WTC11 (cell line): Measurements from ENCODE around the gene OR5D16. TPM values are rescaled to one million over a fixed set of nuclear protein-coding genes. Genes with fewer than 3 reads are reported as not detected.

Experiments
- ATAC-seq: fragments of 200-7000 bp; cut with Tn5 transposase; 2 replicates; pipeline ENCODE4 v1.10.0; 2021; ENCODE audit warnings: mild to moderate bottlenecking, moderate library complexity
- CTCF ChIA-PET: fragments of 300-600 bp; sonication (Branson Sonifier 250); formaldehyde crosslinking; loops from one replicate; lab custom pipeline; 2021; ENCODE audit warnings: antibody characterized with exemption; lab: Charles Lee
- POLR2A ChIA-PET: fragments of 350-600 bp; sonication (Branson Sonifier 250); formaldehyde crosslinking; loops from one replicate; lab custom pipeline; 2021; ENCODE audit warnings: antibody characterized with exemption; lab: Charles Lee
- DNase-seq: peaks from one replicate; pipeline ENCODE4 v3.0.0; 2021; ENCODE audit warnings: low spot score
- H3K27ac Mint-ChIP-seq: 2 replicates; pipeline ENCODE4 v1.8.0; 2021; ENCODE audit warnings: mixed read lengths
- H3K27me3 Mint-ChIP-seq: 2 replicates; pipeline ENCODE4 v1.8.0; 2021; ENCODE audit warnings: low read depth, mild to moderate bottlenecking, moderate library complexity, mixed read lengths
- H3K36me3 Mint-ChIP-seq: 2 replicates; pipeline ENCODE4 v1.8.0; 2021; ENCODE audit warnings: mixed read lengths
- H3K4me1 Mint-ChIP-seq: 2 replicates; pipeline ENCODE4 v1.8.0; 2022; ENCODE audit warnings: mixed read lengths
- H3K4me3 Mint-ChIP-seq: 2 replicates; pipeline ENCODE4 v1.8.0; 2021; ENCODE audit warnings: mild to moderate bottlenecking, moderate library complexity, mixed read lengths
- H3K9me3 Mint-ChIP-seq: 2 replicates; pipeline ENCODE4 v1.8.0; 2021; ENCODE audit warnings: mixed read lengths
- ARID4B ChIP-seq: sonication (generic); formaldehyde crosslinking; IDR thresholded peaks from 2 replicates; pipeline ENCODE4 v1.8.0; 2023; ENCODE audit warnings: missing genetic modification reagents, mild to moderate bottlenecking, borderline replicate concordance
- ATF1 ChIP-seq: sonication (generic); formaldehyde crosslinking; IDR thresholded peaks from 2 replicates; pipeline ENCODE4 v1.8.1; 2023; ENCODE audit warnings: mild to moderate bottlenecking, moderate library complexity, missing genetic modification reagents
- CDX4 ChIP-seq: fragments of 250-450 bp; sonication (Bioruptor Pico); IDR thresholded peaks from 2 replicates; pipeline ENCODE4 v1.9.0; 2021; ENCODE audit warnings: moderate library complexity, mild to moderate bottlenecking, inconsistent platforms, borderline replicate concordance
- CREB1 ChIP-seq: sonication (generic); formaldehyde crosslinking; IDR thresholded peaks from 2 replicates; pipeline ENCODE4 v1.8.0; 2023; ENCODE audit warnings: mild to moderate bottlenecking, missing genetic modification reagents
- EMX1 ChIP-seq: fragments of 250-450 bp; sonication (Bioruptor Pico); IDR thresholded peaks from 2 replicates; pipeline ENCODE4 v1.8.0; 2021; ENCODE audit warnings: mild to moderate bottlenecking
- FOXP1 ChIP-seq: sonication (generic); formaldehyde crosslinking; IDR thresholded peaks from 2 replicates; pipeline ENCODE4 v1.8.0; 2022; ENCODE audit warnings: missing genetic modification reagents, mild to moderate bottlenecking, moderate library complexity, borderline replicate concordance
- GABPB1 ChIP-seq: sonication (generic); formaldehyde crosslinking; IDR thresholded peaks from 2 replicates; pipeline ENCODE4 v1.8.1; 2023; ENCODE audit warnings: mild to moderate bottlenecking, missing genetic modification reagents
- GRHL2 ChIP-seq: fragments of 250-450 bp; sonication (Bioruptor Pico); IDR thresholded peaks from 2 replicates; pipeline ENCODE4 v1.8.0; 2022; ENCODE audit warnings: mild to moderate bottlenecking, moderate library complexity; ENCODE audit not compliant: insufficient replicate concordance, severe bottlenecking
- KAT7 ChIP-seq: sonication (generic); formaldehyde crosslinking; IDR thresholded peaks from 2 replicates; pipeline ENCODE4 v1.8.1; 2023; ENCODE audit warnings: missing genetic modification reagents, mild to moderate bottlenecking, borderline replicate concordance
- MAX ChIP-seq: sonication (generic); formaldehyde crosslinking; IDR thresholded peaks from 2 replicates; pipeline ENCODE4 v1.8.0; 2022; ENCODE audit warnings: mild to moderate bottlenecking, missing genetic modification reagents
- MXD4 ChIP-seq: fragments of 250-450 bp; sonication (Bioruptor Pico); IDR thresholded peaks from 2 replicates; pipeline ENCODE4 v1.8.0; 2021; ENCODE audit warnings: mild to moderate bottlenecking, moderate library complexity, borderline replicate concordance
- NFATC4 ChIP-seq: fragments of 250-450 bp; sonication (Bioruptor Pico); IDR thresholded peaks from 2 replicates; pipeline ENCODE4 v1.9.0; 2021; ENCODE audit warnings: mild to moderate bottlenecking
- NR2C2 ChIP-seq: sonication (generic); formaldehyde crosslinking; IDR thresholded peaks from 2 replicates; pipeline ENCODE4 v1.8.0; 2022; ENCODE audit warnings: mild to moderate bottlenecking, missing genetic modification reagents
- SMAD3 ChIP-seq: sonication (generic); formaldehyde crosslinking; IDR thresholded peaks from 2 replicates; pipeline ENCODE4 v1.8.0; 2022; ENCODE audit warnings: missing genetic modification reagents, mild to moderate bottlenecking, borderline replicate concordance
- ZBTB21 ChIP-seq: sonication (generic); formaldehyde crosslinking; IDR thresholded peaks from 2 replicates; pipeline ENCODE4 v1.8.1; 2023; ENCODE audit warnings: mild to moderate bottlenecking, missing genetic modification reagents, borderline replicate concordance
- ZBTB43 ChIP-seq: sonication (generic); formaldehyde crosslinking; IDR thresholded peaks from 2 replicates; pipeline ENCODE4 v1.8.1; 2023; ENCODE audit warnings: mild to moderate bottlenecking, missing genetic modification reagents
- ZNF232 ChIP-seq: sonication (generic); formaldehyde crosslinking; IDR thresholded peaks from 2 replicates; pipeline ENCODE4 v1.8.0; 2022; ENCODE audit warnings: mild to moderate bottlenecking, missing genetic modification reagents
- ZNF317 ChIP-seq: sonication (generic); formaldehyde crosslinking; IDR thresholded peaks from 2 replicates; pipeline ENCODE4 v1.8.1; 2023; ENCODE audit warnings: low read depth, mild to moderate bottlenecking, moderate library complexity, missing genetic modification reagents, borderline replicate concordance
- ZNF423 ChIP-seq: fragments of 250-450 bp; sonication (Bioruptor Pico); IDR thresholded peaks from 2 replicates; pipeline ENCODE4 v2.1.2; 2022; ENCODE audit warnings: mild to moderate bottlenecking, moderate library complexity
- ZSCAN18 ChIP-seq: fragments of 250-450 bp; sonication (Bioruptor Pico); IDR thresholded peaks from 2 replicates; pipeline ENCODE4 v2.1.2; 2022; ENCODE audit warnings: mild to moderate bottlenecking, moderate library complexity
- total RNA-seq: library from RNA; stranded (reverse); gene quantifications from 3 replicates; pipeline ENCODE4 v1.2.3, GENCODE V29; 2021
- TF ChIP-seq, protein P1 (sequence below): fragments of 250-450 bp; sonication (Bioruptor Pico); IDR thresholded peaks from 2 replicates; pipeline ENCODE4 v1.8.0; 2021; ENCODE audit warnings: mild to moderate bottlenecking
- TF ChIP-seq, protein P2 (sequence below): sonication (generic); formaldehyde crosslinking; conservative IDR thresholded peaks from 2 replicates; pipeline ENCODE4 v1.8.1; 2022; ENCODE audit warnings: mild to moderate bottlenecking, missing genetic modification reagents
- TF ChIP-seq, protein P3 (sequence below): fragments of 250-450 bp; sonication (Bioruptor Pico); IDR thresholded peaks from 2 replicates; pipeline ENCODE4 v1.9.0; 2021; ENCODE audit warnings: mild to moderate bottlenecking
- TF ChIP-seq, protein P4 (sequence below): fragments of 250-450 bp; sonication (Bioruptor Pico); IDR thresholded peaks from 2 replicates; pipeline ENCODE4 v1.9.0; 2021; ENCODE audit warnings: mild to moderate bottlenecking

The OR5D16 gene
- total RNA-seq, 1 experiment from 2014 or later = not detected

DNA sequence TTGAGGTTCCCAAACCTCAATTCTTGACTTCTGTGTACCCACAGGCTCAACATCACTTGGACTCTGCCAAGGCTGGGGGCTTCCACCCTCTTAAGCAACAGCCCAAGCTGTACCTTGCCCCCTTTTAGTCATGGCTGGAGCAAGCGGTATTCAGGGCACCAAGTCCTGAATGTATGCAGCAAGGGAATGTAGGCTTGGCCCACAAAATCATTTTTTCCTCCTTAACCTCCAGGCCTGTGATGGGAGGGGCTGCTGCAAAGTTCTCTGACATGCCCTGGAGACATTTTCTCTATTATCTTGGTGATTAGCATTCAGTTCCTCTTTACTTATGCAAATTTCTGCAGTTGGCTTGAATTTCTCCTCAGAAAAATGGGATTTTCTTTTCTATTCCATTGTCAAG lies 32.3 kb upstream of the OR5D16 start:
- TF ChIP-seq CREB1 (CRISPR knock-in tag) (no peak), ZBTB21 (CRISPR knock-in tag) (no peak), ZNF423 (CRISPR knock-in tag) (no peak), MXD4 (CRISPR knock-in tag) (no peak), ZNF232 (CRISPR knock-in tag) (no peak), ATF1 (CRISPR knock-in tag) (no peak), KAT7 (no peak), ZNF317 (CRISPR knock-in tag) (no peak), FOXP1 (CRISPR knock-in tag) (no peak), GABPB1 (CRISPR knock-in tag) (no peak), ZSCAN18 (CRISPR knock-in tag) (no peak)
- TF ChIP-seq, protein P1, sequence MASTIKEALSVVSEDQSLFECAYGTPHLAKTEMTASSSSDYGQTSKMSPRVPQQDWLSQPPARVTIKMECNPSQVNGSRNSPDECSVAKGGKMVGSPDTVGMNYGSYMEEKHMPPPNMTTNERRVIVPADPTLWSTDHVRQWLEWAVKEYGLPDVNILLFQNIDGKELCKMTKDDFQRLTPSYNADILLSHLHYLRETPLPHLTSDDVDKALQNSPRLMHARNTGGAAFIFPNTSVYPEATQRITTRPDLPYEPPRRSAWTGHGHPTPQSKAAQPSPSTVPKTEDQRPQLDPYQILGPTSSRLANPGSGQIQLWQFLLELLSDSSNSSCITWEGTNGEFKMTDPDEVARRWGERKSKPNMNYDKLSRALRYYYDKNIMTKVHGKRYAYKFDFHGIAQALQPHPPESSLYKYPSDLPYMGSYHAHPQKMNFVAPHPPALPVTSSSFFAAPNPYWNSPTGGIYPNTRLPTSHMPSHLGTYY = no peak
- DNase-seq (no peak), ATAC-seq (no peak)
- H3K27me3 Mint-ChIP-seq = peaks cover 9% of the 10 kb centered on the region
- H3K4me1 Mint-ChIP-seq = no peaks in the 10 kb centered on the region
- H3K27ac Mint-ChIP-seq = no peak overlapping the region
- ChIA-PET POLR2A (no interaction called here), CTCF (no interaction called here)
- peaks cover 76% of the 10 kb centered on the region for H3K9me3 Mint-ChIP-seq
- peaks cover 69% of the 10 kb centered on the region for H3K36me3 Mint-ChIP-seq
- H3K4me3 Mint-ChIP-seq = no peak overlapping the region

GRCh38 chr11:55811067-55811466 lies 27.5 kb upstream of the OR5D16 start, which contains the start of gene OR5L1:
Gene OR5L1 (plus strand): TSS chr11:55811367. CDS start chr11:55811467, 100 bp downstream.
- peaks cover 63% of the 10 kb centered on the region for H3K36me3 Mint-ChIP-seq
- H3K4me3 Mint-ChIP-seq = no peak within 1 kb of the TSS
- no peak for ATAC-seq
- H3K27me3 Mint-ChIP-seq = peaks cover 7% of the 10 kb centered on the region
- H3K27ac Mint-ChIP-seq = no peak within 1 kb of the TSS
- H3K4me1 Mint-ChIP-seq = no peaks in the 10 kb centered on the region
- H3K9me3 Mint-ChIP-seq = peaks cover 76% of the 10 kb centered on the region
- CTCF ChIA-PET = no interaction called here
- POLR2A ChIA-PET = no interaction called here
- no peak for DNase-seq
- TF ChIP-seq ZBTB21 (CRISPR knock-in tag) (no peak), SMAD3 (CRISPR knock-in tag) (no peak), MAX (CRISPR knock-in tag) (no peak), ZBTB43 (no peak), CDX4 (CRISPR knock-in tag) (no peak), EMX1 (CRISPR knock-in tag) (no peak), NR2C2 (no peak), ARID4B (CRISPR knock-in tag) (no peak), NFATC4 (no peak), GRHL2 (CRISPR knock-in tag) (no peak)
- TF ChIP-seq, protein P2, sequence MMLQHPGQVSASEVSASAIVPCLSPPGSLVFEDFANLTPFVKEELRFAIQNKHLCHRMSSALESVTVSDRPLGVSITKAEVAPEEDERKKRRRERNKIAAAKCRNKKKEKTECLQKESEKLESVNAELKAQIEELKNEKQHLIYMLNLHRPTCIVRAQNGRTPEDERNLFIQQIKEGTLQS (CRISPR knock-in tag) = no peak
- TF ChIP-seq, protein P3, sequence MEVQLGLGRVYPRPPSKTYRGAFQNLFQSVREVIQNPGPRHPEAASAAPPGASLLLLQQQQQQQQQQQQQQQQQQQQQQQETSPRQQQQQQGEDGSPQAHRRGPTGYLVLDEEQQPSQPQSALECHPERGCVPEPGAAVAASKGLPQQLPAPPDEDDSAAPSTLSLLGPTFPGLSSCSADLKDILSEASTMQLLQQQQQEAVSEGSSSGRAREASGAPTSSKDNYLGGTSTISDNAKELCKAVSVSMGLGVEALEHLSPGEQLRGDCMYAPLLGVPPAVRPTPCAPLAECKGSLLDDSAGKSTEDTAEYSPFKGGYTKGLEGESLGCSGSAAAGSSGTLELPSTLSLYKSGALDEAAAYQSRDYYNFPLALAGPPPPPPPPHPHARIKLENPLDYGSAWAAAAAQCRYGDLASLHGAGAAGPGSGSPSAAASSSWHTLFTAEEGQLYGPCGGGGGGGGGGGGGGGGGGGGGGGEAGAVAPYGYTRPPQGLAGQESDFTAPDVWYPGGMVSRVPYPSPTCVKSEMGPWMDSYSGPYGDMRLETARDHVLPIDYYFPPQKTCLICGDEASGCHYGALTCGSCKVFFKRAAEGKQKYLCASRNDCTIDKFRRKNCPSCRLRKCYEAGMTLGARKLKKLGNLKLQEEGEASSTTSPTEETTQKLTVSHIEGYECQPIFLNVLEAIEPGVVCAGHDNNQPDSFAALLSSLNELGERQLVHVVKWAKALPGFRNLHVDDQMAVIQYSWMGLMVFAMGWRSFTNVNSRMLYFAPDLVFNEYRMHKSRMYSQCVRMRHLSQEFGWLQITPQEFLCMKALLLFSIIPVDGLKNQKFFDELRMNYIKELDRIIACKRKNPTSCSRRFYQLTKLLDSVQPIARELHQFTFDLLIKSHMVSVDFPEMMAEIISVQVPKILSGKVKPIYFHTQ (CRISPR knock-in tag) = no peak
- TF ChIP-seq, protein P4, sequence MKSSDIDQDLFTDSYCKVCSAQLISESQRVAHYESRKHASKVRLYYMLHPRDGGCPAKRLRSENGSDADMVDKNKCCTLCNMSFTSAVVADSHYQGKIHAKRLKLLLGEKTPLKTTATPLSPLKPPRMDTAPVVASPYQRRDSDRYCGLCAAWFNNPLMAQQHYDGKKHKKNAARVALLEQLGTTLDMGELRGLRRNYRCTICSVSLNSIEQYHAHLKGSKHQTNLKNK (CRISPR knock-in tag) = no peak
